ENCODE measurements around the gene ZDHHC12. TPM values are rescaled to one million over a fixed set of nuclear protein-coding genes. Genes with fewer than 3 reads are reported as not detected.
A peak's percentile ranks its signal among the peaks of the same experiment; 100 is the strongest.

ZDHHC12 gene
- total and polyA plus RNA-seq, 2 of the 13 experiments (the other 11 are each of a cell fraction or from before 2014, with no cell fraction given), result 25.4 to 28.0 TPM

DNA sequence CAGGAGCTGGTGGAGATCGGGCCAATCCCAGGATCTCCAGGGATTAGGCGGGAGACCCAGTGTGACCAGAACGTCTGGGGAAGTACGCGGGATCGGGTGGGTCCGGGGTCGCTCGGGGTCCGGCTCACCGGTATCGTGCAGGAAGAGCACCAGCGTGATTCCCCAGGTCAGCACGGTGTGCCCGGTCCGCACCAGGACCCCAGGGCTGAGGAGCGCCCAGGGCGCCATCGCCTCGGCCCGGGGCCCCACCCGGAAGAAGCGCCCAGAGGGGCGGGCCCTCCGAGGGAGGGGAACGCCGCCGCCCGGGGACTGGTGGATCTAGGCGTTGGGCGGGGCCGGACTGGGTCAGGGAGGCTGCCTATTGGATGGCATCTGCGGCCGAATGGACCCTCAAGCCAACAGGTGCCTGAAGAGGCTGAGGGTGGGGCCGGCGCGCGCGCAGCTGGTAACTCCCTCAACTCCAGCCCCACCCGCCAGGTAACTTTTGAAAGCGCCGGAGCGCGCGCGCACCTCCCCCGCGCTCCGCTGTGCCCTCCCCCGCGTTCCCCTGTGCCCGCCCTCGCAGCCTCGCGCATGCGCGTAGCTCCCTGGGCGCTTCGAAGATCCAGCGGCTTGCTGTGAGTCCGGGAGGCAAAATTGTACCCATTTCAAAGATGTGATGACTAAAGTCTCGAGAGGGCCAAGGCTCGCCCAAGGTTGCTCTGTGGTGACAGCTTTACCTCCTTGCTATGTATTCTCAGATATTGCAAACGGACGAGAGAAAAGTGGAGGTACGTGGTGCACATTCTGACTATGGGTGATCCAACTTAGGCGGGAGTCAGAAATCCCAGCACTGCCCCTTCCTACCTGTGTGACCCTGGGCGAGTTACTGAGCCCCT is at the start of gene ZDHHC12 (continued):
- TF ChIP-seq RFX5 (IDR thresholded peaks at IDR 0.05; ENCODE audit: low read depth, low read length) (no peak), RELA (CRISPR knock-in tag; IDR thresholded peaks at IDR 0.05) (no peak), ETV6 (CRISPR knock-in tag; conservative IDR thresholded peaks at IDR 0.05) (no peak), NFE2 (CRISPR knock-in tag; IDR thresholded peaks at IDR 0.05) (no peak), POLR2G (IDR thresholded peaks at IDR 0.05; ENCODE audit: low read depth, low read length) (peak; percentile 96), ZNF746 (CRISPR knock-in tag; IDR thresholded peaks at IDR 0.05) (peak; percentile 34; the same call in 1 of the 2 replicates), ZNF773 (CRISPR knock-in tag; IDR thresholded peaks at IDR 0.05; ENCODE audit: borderline replicate concordance) (no peak), ZKSCAN8 (CRISPR knock-in tag; IDR thresholded peaks at IDR 0.05; ENCODE audit: borderline replicate concordance) (no peak), ZFP90 (CRISPR knock-in tag; IDR thresholded peaks at IDR 0.05; ENCODE audit: borderline replicate concordance) (peak; percentile 80; the same call in 1 of the 2 replicates), DRAP1 (CRISPR knock-in tag; IDR thresholded peaks at IDR 0.05) (peak; percentile 92), ZMYM2 (CRISPR knock-in tag; IDR thresholded peaks at IDR 0.05) (peak; percentile 92), ZNF614 (CRISPR knock-in tag; IDR thresholded peaks at IDR 0.05; ENCODE audit: borderline replicate concordance) (0 out of 2 replicates have a peak, but pooled peaks have one; percentile 34), GATA4 (IDR thresholded peaks at IDR 0.05; ENCODE audit: borderline replicate concordance, low read depth) (peak; percentile 34; the same call in 1 of the 2 replicates), ZFY (CRISPR knock-in tag; IDR thresholded peaks at IDR 0.05) (peak; percentile 74)
- TF ChIP-seq, protein P1, sequence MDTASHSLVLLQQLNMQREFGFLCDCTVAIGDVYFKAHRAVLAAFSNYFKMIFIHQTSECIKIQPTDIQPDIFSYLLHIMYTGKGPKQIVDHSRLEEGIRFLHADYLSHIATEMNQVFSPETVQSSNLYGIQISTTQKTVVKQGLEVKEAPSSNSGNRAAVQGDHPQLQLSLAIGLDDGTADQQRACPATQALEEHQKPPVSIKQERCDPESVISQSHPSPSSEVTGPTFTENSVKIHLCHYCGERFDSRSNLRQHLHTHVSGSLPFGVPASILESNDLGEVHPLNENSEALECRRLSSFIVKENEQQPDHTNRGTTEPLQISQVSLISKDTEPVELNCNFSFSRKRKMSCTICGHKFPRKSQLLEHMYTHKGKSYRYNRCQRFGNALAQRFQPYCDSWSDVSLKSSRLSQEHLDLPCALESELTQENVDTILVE (CRISPR knock-in tag; IDR thresholded peaks at IDR 0.05), result peak; percentile 9; the same call in 1 of the 2 replicates
- TF ChIP-seq, protein P2, sequence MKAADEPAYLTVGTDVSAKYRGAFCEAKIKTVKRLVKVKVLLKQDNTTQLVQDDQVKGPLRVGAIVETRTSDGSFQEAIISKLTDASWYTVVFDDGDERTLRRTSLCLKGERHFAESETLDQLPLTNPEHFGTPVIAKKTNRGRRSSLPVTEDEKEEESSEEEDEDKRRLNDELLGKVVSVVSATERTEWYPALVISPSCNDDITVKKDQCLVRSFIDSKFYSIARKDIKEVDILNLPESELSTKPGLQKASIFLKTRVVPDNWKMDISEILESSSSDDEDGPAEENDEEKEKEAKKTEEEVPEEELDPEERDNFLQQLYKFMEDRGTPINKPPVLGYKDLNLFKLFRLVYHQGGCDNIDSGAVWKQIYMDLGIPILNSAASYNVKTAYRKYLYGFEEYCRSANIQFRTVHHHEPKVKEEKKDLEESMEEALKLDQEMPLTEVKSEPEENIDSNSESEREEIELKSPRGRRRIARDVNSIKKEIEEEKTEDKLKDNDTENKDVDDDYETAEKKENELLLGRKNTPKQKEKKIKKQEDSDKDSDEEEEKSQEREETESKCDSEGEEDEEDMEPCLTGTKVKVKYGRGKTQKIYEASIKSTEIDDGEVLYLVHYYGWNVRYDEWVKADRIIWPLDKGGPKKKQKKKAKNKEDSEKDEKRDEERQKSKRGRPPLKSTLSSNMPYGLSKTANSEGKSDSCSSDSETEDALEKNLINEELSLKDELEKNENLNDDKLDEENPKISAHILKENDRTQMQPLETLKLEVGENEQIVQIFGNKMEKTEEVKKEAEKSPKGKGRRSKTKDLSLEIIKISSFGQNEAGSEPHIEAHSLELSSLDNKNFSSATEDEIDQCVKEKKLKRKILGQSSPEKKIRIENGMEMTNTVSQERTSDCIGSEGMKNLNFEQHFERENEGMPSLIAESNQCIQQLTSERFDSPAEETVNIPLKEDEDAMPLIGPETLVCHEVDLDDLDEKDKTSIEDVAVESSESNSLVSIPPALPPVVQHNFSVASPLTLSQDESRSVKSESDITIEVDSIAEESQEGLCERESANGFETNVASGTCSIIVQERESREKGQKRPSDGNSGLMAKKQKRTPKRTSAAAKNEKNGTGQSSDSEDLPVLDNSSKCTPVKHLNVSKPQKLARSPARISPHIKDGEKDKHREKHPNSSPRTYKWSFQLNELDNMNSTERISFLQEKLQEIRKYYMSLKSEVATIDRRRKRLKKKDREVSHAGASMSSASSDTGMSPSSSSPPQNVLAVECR (CRISPR knock-in tag; IDR thresholded peaks at IDR 0.05; ENCODE audit: borderline replicate concordance), result peak; percentile 88
- TF ChIP-seq, protein P3, sequence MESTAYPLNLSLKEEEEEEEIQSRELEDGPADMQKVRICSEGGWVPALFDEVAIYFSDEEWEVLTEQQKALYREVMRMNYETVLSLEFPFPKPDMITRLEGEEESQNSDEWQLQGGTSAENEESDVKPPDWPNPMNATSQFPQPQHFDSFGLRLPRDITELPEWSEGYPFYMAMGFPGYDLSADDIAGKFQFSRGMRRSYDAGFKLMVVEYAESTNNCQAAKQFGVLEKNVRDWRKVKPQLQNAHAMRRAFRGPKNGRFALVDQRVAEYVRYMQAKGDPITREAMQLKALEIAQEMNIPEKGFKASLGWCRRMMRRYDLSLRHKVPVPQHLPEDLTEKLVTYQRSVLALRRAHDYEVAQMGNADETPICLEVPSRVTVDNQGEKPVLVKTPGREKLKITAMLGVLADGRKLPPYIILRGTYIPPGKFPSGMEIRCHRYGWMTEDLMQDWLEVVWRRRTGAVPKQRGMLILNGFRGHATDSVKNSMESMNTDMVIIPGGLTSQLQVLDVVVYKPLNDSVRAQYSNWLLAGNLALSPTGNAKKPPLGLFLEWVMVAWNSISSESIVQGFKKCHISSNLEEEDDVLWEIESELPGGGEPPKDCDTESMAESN (CRISPR knock-in tag; conservative IDR thresholded peaks at IDR 0.05), result 0 out of 2 replicates have a peak, but pooled peaks have one; percentile 29
- TF ChIP-seq, protein P4, sequence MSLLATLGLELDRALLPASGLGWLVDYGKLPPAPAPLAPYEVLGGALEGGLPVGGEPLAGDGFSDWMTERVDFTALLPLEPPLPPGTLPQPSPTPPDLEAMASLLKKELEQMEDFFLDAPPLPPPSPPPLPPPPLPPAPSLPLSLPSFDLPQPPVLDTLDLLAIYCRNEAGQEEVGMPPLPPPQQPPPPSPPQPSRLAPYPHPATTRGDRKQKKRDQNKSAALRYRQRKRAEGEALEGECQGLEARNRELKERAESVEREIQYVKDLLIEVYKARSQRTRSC (CRISPR knock-in tag; IDR thresholded peaks at IDR 0.05; ENCODE audit: low read depth), result no peak

Measured in HepG2 (cell line).